HEK293 (cell line): ENCODE data around the gene TDRD10.

Experiments
- CTCF ChIP-seq: fragments of 450-650 bp; formaldehyde crosslinking; IDR thresholded peaks from 2 replicates; pipeline ENCODE4 v1.5.1; 2016; ENCODE audit warnings: missing biosample characterization, missing genetic modification characterization
- EGR2 ChIP-seq: fragments of 450-650 bp; formaldehyde crosslinking; IDR thresholded peaks from 2 replicates; pipeline ENCODE4 v1.5.1; 2016; ENCODE audit warnings: low read depth, missing biosample characterization, missing genetic modification characterization
- REST ChIP-seq: fragments of 450-650 bp; formaldehyde crosslinking; IDR thresholded peaks from 2 replicates; pipeline ENCODE4 v1.5.1; 2016; ENCODE audit warnings: missing biosample characterization, missing genetic modification characterization
- SP2 ChIP-seq: fragments of 450-650 bp; formaldehyde crosslinking; IDR thresholded peaks from 2 replicates; pipeline ENCODE4 v1.5.1; 2016; ENCODE audit warnings: missing biosample characterization, missing genetic modification characterization
- YY1 ChIP-seq: fragments of 450-650 bp; formaldehyde crosslinking; IDR thresholded peaks from 2 replicates; pipeline ENCODE4 v1.5.1; 2018; ENCODE audit warnings: missing biosample characterization, missing genetic modification characterization
- ZBTB10 ChIP-seq: fragments of 450-650 bp; formaldehyde crosslinking; IDR thresholded peaks from 2 replicates; pipeline ENCODE4 v1.5.1; 2016; ENCODE audit warnings: missing biosample characterization, missing genetic modification characterization
- ZNF26 ChIP-seq: fragments of 450-650 bp; formaldehyde crosslinking; IDR thresholded peaks from 2 replicates; pipeline ENCODE4 v1.5.1; 2016; ENCODE audit warnings: missing biosample characterization, missing genetic modification characterization
- ZNF280D ChIP-seq: fragments of 450-650 bp; formaldehyde crosslinking; IDR thresholded peaks from 2 replicates; pipeline ENCODE4 v1.5.1; 2016; ENCODE audit warnings: missing biosample characterization, missing genetic modification characterization
- ZNF37A ChIP-seq: fragments of 450-650 bp; IDR thresholded peaks from 2 replicates; pipeline ENCODE4 v1.5.1; 2018; ENCODE audit warnings: missing biosample characterization, missing genetic modification characterization
- ZNF391 ChIP-seq: fragments of 450-650 bp; formaldehyde crosslinking; IDR thresholded peaks from 2 replicates; pipeline ENCODE4 v1.5.1; 2016; ENCODE audit warnings: low read depth, missing biosample characterization, missing genetic modification characterization, borderline replicate concordance
- ZNF544 ChIP-seq: fragments of 450-650 bp; formaldehyde crosslinking; IDR thresholded peaks from 2 replicates; pipeline ENCODE4 v1.5.0; 2017; ENCODE audit warnings: missing biosample characterization, missing genetic modification characterization

- no peak for TF ChIP-seq ZNF544 (tag by site-specific recombination)
- no peak for TF ChIP-seq YY1 (tag by site-specific recombination)
- no peak for TF ChIP-seq ZBTB10 (tag by site-specific recombination)
- TF ChIP-seq ZNF37A (tag by site-specific recombination), result no peak
- no peak for TF ChIP-seq EGR2
- no peak for TF ChIP-seq ZNF26 (tag by site-specific recombination)
- TF ChIP-seq CTCF (tag by site-specific recombination), result no peak
- no peak for TF ChIP-seq SP2
- no peak for TF ChIP-seq ZNF391 (tag by site-specific recombination)
- TF ChIP-seq ZNF280D (tag by site-specific recombination), result no peak
- no peak for TF ChIP-seq REST (tag by site-specific recombination)
These were observed 22.9 kb downstream of the TDRD10 start for GRCh38 chr1:154524881-154525280.
